ENCODE results near the gene NR1D1. TPM values are rescaled to one million over a fixed set of nuclear protein-coding genes. Genes with fewer than 3 reads are reported as not detected.

Gene NR1D1
- total and polyA plus RNA-seq, 8 donors = 4.8 to 17.5 (median 11.3) TPM

GRCh38 chr17:40097087-40097486 is 3.3 kb downstream of the NR1D1 start:
- Histone ChIP-seq H3K36me3 (peaks cover 0 to 42% (median 31%) of the 10 kb centered on the region in 3 donors), H3K27me3 (no peaks in the 10 kb centered on the region), H3K27ac (peak overlapping the region in 3 of 4 donors; percentile 94 to 99 (median 96)), H3K4me1 (peaks cover 25 to 33% (median 26%) of the 10 kb centered on the region in 3 donors), H3K4me3 (peak overlapping the region in 2 of 4 donors; percentile 39 to 79), H3K9me3 (no peaks in the 10 kb centered on the region)
- WGBS, 2 donors = 70 to 73% methylated on average over 10 of the region's 10 CpGs
- FAIRE-seq = no peak
- ATAC-seq = no peak
- no peak for TF ChIP-seq CTCF (IDR thresholded peaks at IDR 0.05)
- intact Hi-C loops (cut with DNase I) = no loop called here
- DNase-seq = peak in 2 of 6 donors; percentile 56 to 60

GRCh38 chr17:40095944-40096791 is 4.2 kb downstream of the NR1D1 start:
- ATAC-seq (no peak), FAIRE-seq (no peak), DNase-seq (peak in 1 of 6 donors; percentile 53)
- no peaks in the 10 kb centered on the region for H3K27me3 ChIP-seq
- TF ChIP-seq CTCF (IDR thresholded peaks at IDR 0.05) = no peak
- no peaks in the 10 kb centered on the region for H3K9me3 ChIP-seq
- H3K27ac ChIP-seq = peak overlapping the region in 2 of 4 donors; percentile 94 to 96
- 71 to 74% methylated on average over 23 of the region's 23 CpGs for WGBS, 2 donors
- H3K4me3 ChIP-seq = peak overlapping the region in 1 of 4 donors; percentile 18
- intact Hi-C loops (cut with DNase I) = no loop called here
- H3K4me1 ChIP-seq = peaks cover 16 to 24% (median 20%) of the 10 kb centered on the region in 3 donors
- peaks cover 0 to 42% (median 31%) of the 10 kb centered on the region in 3 donors for H3K36me3 ChIP-seq

- FAIRE-seq (no peak), ATAC-seq (no peak), DNase-seq (peak in 1 of 6 donors; percentile 62)
- 53% methylated on average over 17 of the region's 17 CpGs for WGBS, 2 donors
- no peaks in the 10 kb centered on the region for H3K27me3 ChIP-seq
- no peak overlapping the region for H3K4me3 ChIP-seq
- no peaks in the 10 kb centered on the region for H3K9me3 ChIP-seq
- peaks cover 0 to 42% (median 31%) of the 10 kb centered on the region in 3 donors for H3K36me3 ChIP-seq
- H3K27ac ChIP-seq = peak overlapping the region in 1 of 4 donors; percentile 5
- no peak for TF ChIP-seq CTCF (IDR thresholded peaks at IDR 0.05)
- intact Hi-C loops (cut with DNase I) = no loop called here
- H3K4me1 ChIP-seq = peaks cover 11 to 23% (median 20%) of the 10 kb centered on the region in 3 donors
Measured at GRCh38 chr17:40095351-40095943, 4.9 kb downstream of the NR1D1 start.

- Histone ChIP-seq H3K4me1 (peaks cover 11 to 23% (median 20%) of the 10 kb centered on the region in 3 donors), H3K27me3 (no peaks in the 10 kb centered on the region), H3K4me3 (no peak overlapping the region), H3K27ac (peak overlapping the region in 1 of 4 donors; percentile 5), H3K9me3 (no peaks in the 10 kb centered on the region), H3K36me3 (peaks cover 0 to 42% (median 31%) of the 10 kb centered on the region in 3 donors)
- peak in 1 of 6 donors; percentile 58 for DNase-seq
- no peak for FAIRE-seq
- TF ChIP-seq CTCF (IDR thresholded peaks at IDR 0.05) = no peak
- intact Hi-C loops (cut with DNase I) = no loop called here
- no peak for ATAC-seq
- WGBS, 2 donors = 81 to 84% methylated on average over 14 of the region's 14 CpGs
Measured at GRCh38 chr17:40094874-40095273, 5.5 kb downstream of the NR1D1 start.

Data from pancreas (tissue), 10 donors.